Measurements from ENCODE around the gene ERFL.

Gene ERFL

GRCh38 chr19:41933693-41934426, 5.6 kb upstream of the ERFL start:
- H4K20me1 ChIP-seq (ENCODE audit: insufficient read depth) = no peaks in the 10 kb centered on the region
- H3K4me2 ChIP-seq = no peak overlapping the region
- no peaks in the 10 kb centered on the region for H3K79me2 ChIP-seq (ENCODE audit: insufficient read depth, low read depth)
- peaks cover 6% of the 10 kb centered on the region for H3K4me1 ChIP-seq (ENCODE audit: low read depth, poor library complexity, severe bottlenecking)
- no peak overlapping the region for H3K4me3 ChIP-seq (IDR thresholded peaks at IDR 0.05; ENCODE audit: insufficient read depth, low read depth, low read length)
- peaks cover 82% of the 10 kb centered on the region for H3K27me3 ChIP-seq (ENCODE audit: insufficient read depth, low read depth)
- no peak overlapping the region for H3K9ac ChIP-seq
- H2AFZ ChIP-seq (ENCODE audit: low read depth) = no peak overlapping the region
- no peak overlapping the region for H3K27ac ChIP-seq
- no peak for TF ChIP-seq CTCF (conservative IDR thresholded peaks at IDR 0.05; ENCODE audit: low read depth, low read length)
- no peaks in the 10 kb centered on the region for H3K36me3 ChIP-seq (ENCODE audit: insufficient read depth)

- H3K27ac ChIP-seq = no peak overlapping the region
- no peak for TF ChIP-seq CTCF (conservative IDR thresholded peaks at IDR 0.05; ENCODE audit: low read depth, low read length)
- no peaks in the 10 kb centered on the region for H4K20me1 ChIP-seq (ENCODE audit: insufficient read depth)
- H3K79me2 ChIP-seq (ENCODE audit: insufficient read depth, low read depth) = no peaks in the 10 kb centered on the region
- no peak overlapping the region for H2AFZ ChIP-seq (ENCODE audit: low read depth)
- no peak overlapping the region for H3K4me3 ChIP-seq (IDR thresholded peaks at IDR 0.05; ENCODE audit: insufficient read depth, low read depth, low read length)
- H3K9ac ChIP-seq = no peak overlapping the region
- H3K4me2 ChIP-seq = no peak overlapping the region
- peaks cover 6% of the 10 kb centered on the region for H3K4me1 ChIP-seq (ENCODE audit: low read depth, poor library complexity, severe bottlenecking)
- H3K27me3 ChIP-seq (ENCODE audit: insufficient read depth, low read depth) = peaks cover 86% of the 10 kb centered on the region
- no peaks in the 10 kb centered on the region for H3K36me3 ChIP-seq (ENCODE audit: insufficient read depth)
Measured at GRCh38 chr19:41932720-41933332, 4.6 kb upstream of the ERFL start.

GRCh38 chr19:41932259-41932719, 4.0 kb upstream of the ERFL start:
- no peak overlapping the region for H3K9ac ChIP-seq
- H3K4me3 ChIP-seq (IDR thresholded peaks at IDR 0.05; ENCODE audit: insufficient read depth, low read depth, low read length) = no peak overlapping the region
- peaks cover 86% of the 10 kb centered on the region for H3K27me3 ChIP-seq (ENCODE audit: insufficient read depth, low read depth)
- H3K4me2 ChIP-seq = no peak overlapping the region
- no peak for TF ChIP-seq CTCF (conservative IDR thresholded peaks at IDR 0.05; ENCODE audit: low read depth, low read length)
- H3K27ac ChIP-seq = no peak overlapping the region
- no peaks in the 10 kb centered on the region for H4K20me1 ChIP-seq (ENCODE audit: insufficient read depth)
- H2AFZ ChIP-seq (ENCODE audit: low read depth) = no peak overlapping the region
- H3K36me3 ChIP-seq (ENCODE audit: insufficient read depth) = no peaks in the 10 kb centered on the region
- H3K79me2 ChIP-seq (ENCODE audit: insufficient read depth, low read depth) = no peaks in the 10 kb centered on the region
- H3K4me1 ChIP-seq (ENCODE audit: low read depth, poor library complexity, severe bottlenecking) = peaks cover 6% of the 10 kb centered on the region

- no peaks in the 10 kb centered on the region for H3K36me3 ChIP-seq (ENCODE audit: insufficient read depth)
- H3K4me3 ChIP-seq (IDR thresholded peaks at IDR 0.05; ENCODE audit: insufficient read depth, low read depth, low read length) = no peak overlapping the region
- no peaks in the 10 kb centered on the region for H3K79me2 ChIP-seq (ENCODE audit: insufficient read depth, low read depth)
- TF ChIP-seq CTCF (conservative IDR thresholded peaks at IDR 0.05; ENCODE audit: low read depth, low read length) = peak; percentile 54
- H3K4me1 ChIP-seq (ENCODE audit: low read depth, poor library complexity, severe bottlenecking) = peaks cover 3% of the 10 kb centered on the region
- no peak overlapping the region for H3K4me2 ChIP-seq
- H3K9ac ChIP-seq = no peak overlapping the region
- H4K20me1 ChIP-seq (ENCODE audit: insufficient read depth) = no peaks in the 10 kb centered on the region
- H2AFZ ChIP-seq (ENCODE audit: low read depth) = no peak overlapping the region
- peaks cover 86% of the 10 kb centered on the region for H3K27me3 ChIP-seq (ENCODE audit: insufficient read depth, low read depth)
- H3K27ac ChIP-seq = no peak overlapping the region
Measured at GRCh38 chr19:41930926-41931592, 2.8 kb upstream of the ERFL start.

All from KMS-11 (cell line).